OCI-LY3 (cell line): Measurements from ENCODE around the gene CNTN5.

ENCODE experiments used
- CTCF ChIP-seq: fragments of 200-600, 300-600 bp; sonication (generic); IDR thresholded peaks from 2 replicates; pipeline ENCODE4 v1.5.1; 2014; ENCODE audit warnings: antibody characterized with exemption, low read length, low read depth
- EZH2phosphoT487 ChIP-seq: fragments of 200-600 bp; shearing (Covaris generic); IDR thresholded peaks from 2 replicates; pipeline ENCODE4 v1.6.1; 2018; ENCODE audit warnings: antibody characterized with exemption, mixed run types, low read depth

GRCh38 chr11:100188137-100188783 is 1167.5 kb downstream of the CNTN5 start:
- no peak for TF ChIP-seq CTCF
- TF ChIP-seq EZH2phosphoT487 = no peak
